Kidney (tissue), 14 donors: ENCODE results near the gene KCNQ5. TPM values are rescaled to one million over a fixed set of nuclear protein-coding genes. Genes with fewer than 3 reads are reported as not detected.
A peak's percentile ranks its signal among the peaks of the same experiment; 100 is the strongest.

Source experiments
- DNase-seq, 5 donors: peaks; one replicate each; pipeline ENCODE4 v3.0.0-alpha.2; 2013 to 2020
- FAIRE-seq: peaks from 2 replicates; lab custom pipeline; 2012; peaks lifted over from hg19 to GRCh38; lab: Jason Lieb, UNC
- H3K27ac ChIP-seq, 2 donors: one replicate each; pipeline ENCODE4 v1.7.0; 2013; ENCODE audit warnings: low read depth in 2 of 2, low read length in 2 of 2, inconsistent platforms in 1 of 2
- H3K27me3 ChIP-seq: one replicate; pipeline ENCODE4 v1.7.1; 2013; ENCODE audit warnings: low read length, inconsistent platforms; ENCODE audit not compliant: control insufficient read depth, insufficient read depth
- H3K36me3 ChIP-seq, 3 donors: one replicate each; pipeline versions ENCODE4 v1.7.0 to v1.7.1; 2013; ENCODE audit warnings: low read length in 3 of 3, control low read depth in 1 of 3, inconsistent platforms in 1 of 3; ENCODE audit not compliant: insufficient read depth in 3 of 3, control insufficient read depth in 2 of 3
- H3K4me1 ChIP-seq, 3 donors: one replicate each; pipeline versions ENCODE4 v1.7.0 to v1.7.1; 2013; ENCODE audit warnings: low read length in 3 of 3, inconsistent platforms in 1 of 3, low read depth in 1 of 3; ENCODE audit not compliant: control insufficient read depth in 2 of 3, insufficient read depth in 2 of 3
- H3K4me3 ChIP-seq, 3 donors: one replicate each; pipeline versions ENCODE4 v1.7.0 to v1.8.1; 2013; ENCODE audit warnings: low read length in 3 of 3, control low read depth in 1 of 3, inconsistent platforms in 1 of 3
- H3K9ac ChIP-seq, 3 donors: one replicate each; pipeline versions ENCODE4 v1.7.0 to v1.7.1; 2013; ENCODE audit warnings: low read length in 3 of 3, control low read depth in 1 of 3, inconsistent platforms in 1 of 3
- H3K9me3 ChIP-seq, 3 donors: one replicate each; pipeline versions ENCODE4 v1.7.0 to v1.7.1; 2013; ENCODE audit warnings: low read length in 3 of 3, control low read depth in 1 of 3, inconsistent platforms in 1 of 3; ENCODE audit not compliant: control insufficient read depth in 2 of 3, insufficient read depth in 1 of 3
- intact Hi-C: fragments of 100-400 bp; cut with DNase I; formaldehyde crosslinking; loops from one replicate; pipeline ENCODE4 v1.11.1; 2022
- polyA plus RNA-seq: library from polyadenylated mRNA; stranded (reverse); fragments of 350-450 nt; fragmentation: Illumina TruSeq; extraction: RNeasy Lipid Tissue Mini Kit (QIAGEN cat#74804); gene quantifications from one replicate; pipeline ENCODE4 v1.2.3, GENCODE V29; 2014; ENCODE audit warnings: low read depth, low replicate concordance; ENCODE audit not compliant: insufficient read depth
- total RNA-seq: library from RNA; stranded (reverse); fragmentation: NEBNext Ultra II Directional; extraction: Animal tissue kit (Norgen Biotek cat#: 25700); gene quantifications from one replicate; pipeline ENCODE4 v1.2.1, GENCODE V29; 2021
- TF ChIP-seq, protein P1 (sequence below): IDR thresholded peaks from 3 replicates; pipeline ENCODE4 v1.5.1; 2012; ENCODE audit warnings: mild to moderate bottlenecking, moderate library complexity, borderline replicate concordance; ENCODE audit not compliant: insufficient read depth; ENCODE audit errors: extremely low read depth
- donor health status: control.
- donor health status: control.
- donor health status: control.
- donor health status: control.
- donor health status: control.
- donor health status: DM: yes; HTN: yes; CAD: no.
- donor health status: Normal renal cell carcinoma (clear cell type).

Gene KCNQ5
- total and polyA plus RNA-seq, 2 donors from 2014 or later = 0.50 TPM; not detected in 1

DNA sequence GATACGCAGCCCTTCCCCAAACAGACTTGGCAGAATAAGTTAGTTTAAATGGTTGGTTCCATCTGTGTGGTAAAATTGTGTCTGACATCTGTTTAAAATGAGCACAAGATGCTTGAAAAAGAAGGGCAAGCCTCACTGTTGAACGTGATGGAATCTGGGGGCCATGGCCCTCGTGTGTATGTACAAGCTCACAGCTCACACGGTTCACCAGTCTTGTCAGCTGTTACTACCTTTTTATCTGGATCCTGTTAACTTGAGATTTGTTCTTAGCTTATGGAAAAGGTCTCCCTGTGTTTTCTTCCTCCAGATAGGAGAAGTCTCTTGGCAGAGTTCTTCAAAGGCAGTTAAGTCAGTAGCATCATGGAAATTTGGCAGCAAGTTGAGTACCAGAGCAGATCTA, 332.9 kb downstream of the KCNQ5 start:
- Histone ChIP-seq H3K36me3 (no peaks in the 10 kb centered on the region), H3K9ac (no peak overlapping the region), H3K4me3 (no peak overlapping the region), H3K27ac (no peak overlapping the region), H3K4me1 (peaks cover 2 to 4% (median 4%) of the 10 kb centered on the region in 3 donors), H3K27me3 (no peaks in the 10 kb centered on the region), H3K9me3 (no peaks in the 10 kb centered on the region)
- FAIRE-seq (no peak), DNase-seq (peak in 3 of 5 donors; percentile 32 to 63 (median 58))
- TF ChIP-seq, protein P1, sequence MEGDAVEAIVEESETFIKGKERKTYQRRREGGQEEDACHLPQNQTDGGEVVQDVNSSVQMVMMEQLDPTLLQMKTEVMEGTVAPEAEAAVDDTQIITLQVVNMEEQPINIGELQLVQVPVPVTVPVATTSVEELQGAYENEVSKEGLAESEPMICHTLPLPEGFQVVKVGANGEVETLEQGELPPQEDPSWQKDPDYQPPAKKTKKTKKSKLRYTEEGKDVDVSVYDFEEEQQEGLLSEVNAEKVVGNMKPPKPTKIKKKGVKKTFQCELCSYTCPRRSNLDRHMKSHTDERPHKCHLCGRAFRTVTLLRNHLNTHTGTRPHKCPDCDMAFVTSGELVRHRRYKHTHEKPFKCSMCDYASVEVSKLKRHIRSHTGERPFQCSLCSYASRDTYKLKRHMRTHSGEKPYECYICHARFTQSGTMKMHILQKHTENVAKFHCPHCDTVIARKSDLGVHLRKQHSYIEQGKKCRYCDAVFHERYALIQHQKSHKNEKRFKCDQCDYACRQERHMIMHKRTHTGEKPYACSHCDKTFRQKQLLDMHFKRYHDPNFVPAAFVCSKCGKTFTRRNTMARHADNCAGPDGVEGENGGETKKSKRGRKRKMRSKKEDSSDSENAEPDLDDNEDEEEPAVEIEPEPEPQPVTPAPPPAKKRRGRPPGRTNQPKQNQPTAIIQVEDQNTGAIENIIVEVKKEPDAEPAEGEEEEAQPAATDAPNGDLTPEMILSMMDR = no peak
- intact Hi-C loops = no loop called here

GRCh38 chr6:72955666-72956065, 333.8 kb downstream of the KCNQ5 start:
- intact Hi-C loops = no loop called here
- no peak overlapping the region for H3K27ac ChIP-seq
- no peaks in the 10 kb centered on the region for H3K9me3 ChIP-seq
- H3K36me3 ChIP-seq = no peaks in the 10 kb centered on the region
- DNase-seq (peak in 2 of 5 donors; percentile 19 to 37), FAIRE-seq (no peak)
- no peaks in the 10 kb centered on the region for H3K27me3 ChIP-seq
- H3K4me1 ChIP-seq = peaks cover 2 to 4% (median 4%) of the 10 kb centered on the region in 3 donors
- no peak overlapping the region for H3K4me3 ChIP-seq
- H3K9ac ChIP-seq = no peak overlapping the region
- TF ChIP-seq, protein P1 = no peak

GRCh38 chr6:72956272-72956671, 334.4 kb downstream of the KCNQ5 start:
- no peaks in the 10 kb centered on the region for H3K9me3 ChIP-seq
- no peaks in the 10 kb centered on the region for H3K36me3 ChIP-seq
- TF ChIP-seq, protein P1 = no peak
- no peak overlapping the region for H3K4me3 ChIP-seq
- no peaks in the 10 kb centered on the region for H3K27me3 ChIP-seq
- no peak overlapping the region for H3K27ac ChIP-seq
- H3K9ac ChIP-seq = no peak overlapping the region
- FAIRE-seq (peak; percentile 61), DNase-seq (no peak)
- intact Hi-C loops = no loop called here
- peaks cover 2 to 4% (median 4%) of the 10 kb centered on the region in 3 donors for H3K4me1 ChIP-seq

DNA sequence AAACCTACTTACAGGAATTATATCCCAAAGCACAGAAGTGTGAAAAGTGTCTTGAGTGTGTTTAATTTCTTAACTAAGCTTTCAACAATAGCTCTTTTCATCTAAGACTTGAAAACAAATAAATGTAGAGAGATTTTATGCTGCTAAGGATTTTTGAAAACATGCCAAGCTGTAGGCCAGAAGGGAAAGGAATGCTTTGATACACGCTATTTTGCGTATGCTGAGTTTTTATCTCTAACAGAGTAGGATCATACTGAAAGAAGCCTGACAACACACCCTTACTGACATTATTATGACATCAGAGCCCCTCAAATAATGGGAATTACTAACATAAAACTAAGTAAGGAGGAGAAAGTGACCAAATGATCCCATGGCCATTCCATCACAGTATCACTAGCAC, 338.0 kb downstream of the KCNQ5 start:
- Histone ChIP-seq H3K27me3 (no peaks in the 10 kb centered on the region), H3K9me3 (no peaks in the 10 kb centered on the region), H3K27ac (no peak overlapping the region), H3K36me3 (no peaks in the 10 kb centered on the region), H3K4me3 (no peak overlapping the region), H3K4me1 (no peaks in the 10 kb centered on the region), H3K9ac (no peak overlapping the region)
- DNase-seq = no peak
- TF ChIP-seq, protein P1 = no peak
- no peak for FAIRE-seq
- intact Hi-C loops = no loop called here
